Fibroblast of skin of back (primary cell): ENCODE measurements around the gene LRRC3.
"Not testable (repeated sequence)": the region's sequence is repeated elsewhere in the genome, so short reads cannot be mapped to it uniquely, and the experiment has no call there.

Experiments used
- DNase-seq: peaks from one replicate; pipeline ENCODE4 v3.0.0-alpha.2; 2013

Gene LRRC3

GRCh38 chr21:44479556-44480199 is 24.4 kb downstream of the LRRC3 start:
- DNase-seq, result not testable (repeated sequence)

GRCh38 chr21:44480200-44481053 is 25.1 kb downstream of the LRRC3 start:
- no peak for DNase-seq

GRCh38 chr21:44482581-44483287 is 27.4 kb downstream of the LRRC3 start:
- DNase-seq, result no peak

GRCh38 chr21:44483288-44484237 is 28.3 kb downstream of the LRRC3 start:
- DNase-seq, result no peak

GRCh38 chr21:44484498-44485253 is 29.4 kb downstream of the LRRC3 start:
- DNase-seq, result no peak

GRCh38 chr21:44485254-44485793 is 30.0 kb downstream of the LRRC3 start:
- no peak for DNase-seq

- no peak for DNase-seq
Measured at GRCh38 chr21:44485796-44486195, 30.5 kb downstream of the LRRC3 start.

- no peak for DNase-seq
Measured at GRCh38 chr21:44486302-44486701, 31.0 kb downstream of the LRRC3 start.

GRCh38 chr21:44487831-44488230 is 32.5 kb downstream of the LRRC3 start:
- DNase-seq, result no peak

- DNase-seq, result no peak
Measured at GRCh38 chr21:44489962-44490361, 34.7 kb downstream of the LRRC3 start.

GRCh38 chr21:44490405-44490804 is 35.1 kb downstream of the LRRC3 start:
- no peak for DNase-seq

- no peak for DNase-seq
Measured at GRCh38 chr21:44490816-44491215, 35.5 kb downstream of the LRRC3 start.

- DNase-seq, result no peak
Measured at GRCh38 chr21:44492567-44493385, 37.5 kb downstream of the LRRC3 start.

GRCh38 chr21:44494418-44494817 is 39.1 kb downstream of the LRRC3 start:
- DNase-seq, result no peak

GRCh38 chr21:44494956-44495355 is 39.6 kb downstream of the LRRC3 start:
- no peak for DNase-seq

- DNase-seq, result no peak
Measured at GRCh38 chr21:44495611-44496563, 40.6 kb downstream of the LRRC3 start.

- DNase-seq, result no peak
Measured at GRCh38 chr21:44496564-44497550, 41.5 kb downstream of the LRRC3 start.

- no peak for DNase-seq
Measured at GRCh38 chr21:44497703-44498126, 42.4 kb downstream of the LRRC3 start.
